Coronary artery (tissue), 2 donors: ENCODE measurements around the gene MYH13.

ENCODE experiments used
- DNase-seq: peaks from one replicate; pipeline ENCODE4 v3.0.0-alpha.2; 2017; ENCODE audit warnings: low spot score
- H3K27ac ChIP-seq, 2 donors: fragments of 200-600 bp; sonication (generic); one replicate each; pipeline ENCODE4 v1.5.1; 2016 to 2019
- H3K4me3 ChIP-seq: fragments of 200-600 bp; sonication (generic); 2 replicates; pipeline ENCODE4 v1.5.1; 2016; ENCODE audit warnings: mild to moderate bottlenecking, moderate library complexity
- CTCF ChIP-seq: fragments of 200-600 bp; sonication (generic); IDR thresholded peaks from one replicate; pipeline ENCODE4 v1.5.1; 2019; ENCODE audit warnings: antibody characterized with exemption

MYH13 gene

GRCh38 chr17:10372906-10373305 is at the start of gene MYH13:
TSS of gene MYH13 (minus strand) at chr17:10373006. CDS start at chr17:10364530, 8,476 bp downstream.
- H3K4me3 ChIP-seq: no peak within 1 kb of the TSS
- no peak within 1 kb of the TSS for H3K27ac ChIP-seq
- TF ChIP-seq CTCF: no peak
- no peak for DNase-seq

GRCh38 chr17:10421900-10422542 is 49.2 kb upstream of the MYH13 start, which contains the start of gene MYH8:
TSS of gene MYH8 (minus strand) at chr17:10421950. CDS start at chr17:10420227, 1,723 bp downstream.
- TF ChIP-seq CTCF: no peak
- no peak within 1 kb of the TSS for H3K27ac ChIP-seq
- DNase-seq: no peak
- no peak within 1 kb of the TSS for H3K4me3 ChIP-seq

- DNase-seq: no peak
- TF ChIP-seq CTCF: no peak
- Histone ChIP-seq H3K27ac (no peak overlapping the region), H3K4me3 (no peak overlapping the region)
These were observed 48.4 kb upstream of the MYH13 start for GRCh38 chr17:10421211-10421610.

- Histone ChIP-seq H3K27ac (no peak overlapping the region), H3K4me3 (no peak overlapping the region)
- no peak for DNase-seq
- no peak for TF ChIP-seq CTCF
These were observed 48.0 kb upstream of the MYH13 start for GRCh38 chr17:10420811-10421210.

GRCh38 chr17:10417431-10417830 is 44.6 kb upstream of the MYH13 start:
- Histone ChIP-seq H3K27ac (no peak overlapping the region), H3K4me3 (no peak overlapping the region)
- no peak for DNase-seq
- no peak for TF ChIP-seq CTCF

- no peak overlapping the region for H3K4me3 ChIP-seq
- no peak for DNase-seq
- TF ChIP-seq CTCF: no peak
- H3K27ac ChIP-seq: no peak overlapping the region
These were observed 42.4 kb upstream of the MYH13 start for GRCh38 chr17:10415161-10415560.

- H3K27ac ChIP-seq: no peak overlapping the region
- DNase-seq: no peak
- TF ChIP-seq CTCF: no peak
These were observed 30.8 kb upstream of the MYH13 start for GRCh38 chr17:10403589-10403988.

More at GRCh38 chr17:10403589-10403988, 30.8 kb upstream of the MYH13 start:
- H3K4me3 ChIP-seq: no peak overlapping the region
